Muscle of arm (tissue), 14 donors: ENCODE measurements around the gene TRIM67. TPM values are rescaled to one million over a fixed set of nuclear protein-coding genes. Genes with fewer than 3 reads are reported as not detected.
"Not testable (repeated sequence)": the region's sequence is repeated elsewhere in the genome, so short reads cannot be mapped to it uniquely, and the experiment has no call there.

ENCODE experiments used
- DNase-seq: peaks from one replicate; pipeline ENCODE4 v3.0.0-alpha.2; 2013
- long read RNA-seq, 11 donors: transcript quantifications; one replicate each; lab custom pipeline, GENCODE V29; 2026
- polyA plus RNA-seq, 12 donors: library from polyadenylated mRNA; unstranded; fragments of 120-200 nt; gene quantifications; one replicate each; pipeline ENCODE4 v1.2.1, GENCODE V29; 2013; ENCODE audit not compliant: insufficient read length in 12 of 12

Gene TRIM67
- polyA plus RNA-seq = under 1 TPM in 10 of 12 donors, not detected in 2; 0.04 to 0.21 (median 0.08) TPM
- long read RNA-seq, donor 1 = 0 reads
- long read RNA-seq, donor 2 = 0 reads
- long read RNA-seq, donor 3 = 0 reads
- long read RNA-seq, donor 4 = 0 reads
- long read RNA-seq, donor 5, partial matches to known transcripts = 41 of 63 reads
- long read RNA-seq, donor 5, other reads (novel, unspliced or antisense) = 22 of 63 reads
- long read RNA-seq, donor 6 = 0 reads
- long read RNA-seq, donor 7 = 0 reads
- long read RNA-seq, donor 8 = 0 reads
- long read RNA-seq, donor 9 = 0 reads
- long read RNA-seq, donor 10 = 0 reads
- long read RNA-seq, donor 11 = 0 reads

DNA sequence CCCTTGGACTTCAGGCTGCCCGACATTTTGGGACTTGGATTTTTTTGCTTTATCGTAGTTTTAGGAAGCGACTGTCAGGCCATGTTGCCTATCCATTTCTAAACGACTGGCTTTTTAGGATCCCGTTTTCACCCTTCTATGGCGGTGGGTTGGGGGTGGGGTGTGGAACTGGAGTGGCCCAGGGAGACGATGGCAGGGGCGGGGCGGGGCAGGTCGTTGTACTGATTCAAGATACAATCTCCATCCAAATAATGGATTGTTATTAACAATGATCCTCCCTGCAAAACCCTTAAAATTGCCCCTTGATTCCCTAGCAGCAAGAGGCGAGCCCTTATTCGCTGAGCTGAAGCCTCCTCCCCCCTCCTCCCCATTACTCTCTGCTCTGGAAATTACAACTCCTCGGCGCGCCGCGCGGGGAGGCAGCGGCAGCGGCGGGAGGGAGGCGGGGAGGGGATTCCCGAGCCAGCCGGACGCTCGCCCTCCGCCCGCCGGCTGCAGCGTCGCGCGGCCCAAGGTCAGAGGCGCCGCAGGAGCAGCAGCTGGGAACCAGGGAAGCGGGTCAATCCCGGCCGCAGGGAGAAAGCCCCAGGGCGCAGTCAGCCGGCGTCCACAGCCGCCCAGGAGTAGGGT, at the start of gene TRIM67:
TRIM67 (plus strand) TSS at position 392 of the 630 bp plus-strand sequence. CDS start 912 bp downstream, outside the sequence.
- peak; percentile 16 for DNase-seq

DNA sequence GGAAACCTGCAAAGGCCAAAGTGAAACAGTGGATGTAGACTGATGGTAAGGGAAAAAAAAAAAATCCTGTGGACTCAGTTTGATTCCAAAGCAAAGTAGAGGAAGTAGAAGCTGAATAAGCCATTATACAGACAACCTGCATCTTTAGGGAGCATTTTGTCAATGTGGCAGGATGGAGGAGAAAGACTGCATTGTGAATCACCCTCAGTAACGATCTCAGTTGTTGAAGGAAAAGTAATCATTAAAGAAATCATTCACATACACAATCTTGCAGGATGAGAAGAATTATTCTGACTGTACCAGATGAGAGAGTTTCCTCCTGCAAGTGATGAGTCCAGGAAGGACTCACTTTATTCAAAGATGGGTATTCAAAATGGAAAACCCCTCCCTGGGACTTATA, 45.1 kb upstream of the TRIM67 start:
- no peak for DNase-seq

DNA sequence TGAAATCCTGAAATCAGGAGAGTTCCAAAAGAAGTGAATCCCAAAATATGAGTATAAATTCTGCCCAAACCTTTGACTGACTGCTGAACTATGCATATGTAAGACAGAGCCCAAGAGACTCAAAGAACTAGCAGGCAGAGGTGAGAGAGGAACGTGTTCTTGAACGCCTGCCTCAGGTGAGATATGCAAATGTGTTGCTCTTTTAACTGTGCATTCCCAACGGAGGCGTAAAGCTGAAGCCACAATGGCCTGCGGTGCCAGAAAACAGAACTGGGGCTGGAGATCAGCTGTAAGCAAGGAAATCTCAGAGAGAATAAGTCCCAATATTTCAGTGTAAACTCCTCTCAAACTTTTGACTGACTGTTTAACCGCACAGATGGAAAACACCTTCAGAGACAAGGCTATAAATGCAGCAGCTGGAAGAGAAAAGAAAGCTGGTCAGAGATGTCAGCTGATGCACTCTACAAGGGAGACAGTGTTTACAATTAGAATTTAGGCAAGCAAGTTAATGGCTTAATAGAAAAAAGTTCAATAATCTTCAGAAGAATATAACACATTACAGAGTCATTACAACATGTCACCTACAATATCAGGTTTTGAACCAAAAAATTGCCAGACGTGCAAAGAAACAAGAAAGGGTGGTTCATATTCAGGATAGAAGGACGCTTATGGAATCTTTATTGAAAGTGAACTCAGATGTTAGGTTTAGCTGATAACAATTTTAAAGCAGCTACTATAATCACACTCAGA, 43.0 kb upstream of the TRIM67 start:
- DNase-seq = no peak

DNA sequence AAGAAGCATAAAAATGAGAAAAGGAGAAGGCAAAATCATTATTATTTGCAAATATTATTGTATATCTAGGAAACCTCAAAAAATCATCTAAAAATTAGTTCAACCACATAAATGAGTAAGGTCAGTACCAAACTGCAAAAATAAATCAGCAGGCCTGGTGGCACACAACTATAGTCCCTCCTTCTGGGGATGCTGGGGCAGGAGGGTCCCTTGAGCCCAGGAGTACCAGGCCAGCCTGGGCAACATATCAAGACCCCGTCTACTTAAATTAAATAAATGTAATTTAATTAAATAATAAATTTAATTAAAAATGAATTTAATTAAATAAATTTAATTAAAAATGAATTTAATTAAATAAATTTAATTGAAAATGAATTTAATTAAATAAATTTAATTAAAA, 40.3 kb upstream of the TRIM67 start:
- peak; percentile 31 for DNase-seq

DNA sequence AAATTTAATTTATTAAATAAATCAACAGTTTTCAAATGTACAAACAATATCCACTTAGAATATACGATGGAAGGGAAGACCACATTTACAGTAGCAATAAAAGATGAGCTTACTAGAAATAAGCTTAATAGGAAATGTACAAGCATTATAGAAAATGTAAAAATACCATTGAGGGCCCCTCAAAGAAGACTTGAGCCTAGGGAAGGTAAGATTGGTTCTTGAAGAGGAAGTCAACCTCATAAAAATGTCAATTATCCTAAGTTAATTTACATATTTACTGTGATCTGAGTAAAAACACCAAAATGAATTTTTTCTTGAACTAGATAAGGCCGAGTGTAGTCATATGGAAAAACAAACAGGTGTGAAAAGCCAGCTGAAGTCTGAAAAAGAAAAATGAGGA, 39.7 kb upstream of the TRIM67 start:
- DNase-seq = no peak

DNA sequence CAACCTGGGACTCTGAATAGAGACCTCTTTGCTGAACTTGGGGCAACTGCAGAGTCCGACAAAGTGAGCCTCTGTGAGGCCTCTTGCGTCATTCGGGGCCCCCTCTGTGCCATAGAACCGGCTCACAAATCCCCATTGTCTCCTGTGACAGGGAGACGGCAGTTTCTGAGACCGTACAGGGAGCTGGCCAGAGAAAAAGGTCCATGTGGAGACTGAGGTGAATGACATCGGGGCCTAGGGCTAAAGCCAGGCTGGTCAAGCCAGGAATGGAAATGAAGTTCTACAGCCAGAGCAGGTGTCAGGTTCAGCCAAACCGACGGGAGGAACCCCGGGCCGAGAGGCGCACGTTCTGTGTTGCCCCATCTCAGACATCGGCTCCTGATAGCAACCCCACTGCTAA, 37.1 kb upstream of the TRIM67 start:
- no peak for DNase-seq

DNA sequence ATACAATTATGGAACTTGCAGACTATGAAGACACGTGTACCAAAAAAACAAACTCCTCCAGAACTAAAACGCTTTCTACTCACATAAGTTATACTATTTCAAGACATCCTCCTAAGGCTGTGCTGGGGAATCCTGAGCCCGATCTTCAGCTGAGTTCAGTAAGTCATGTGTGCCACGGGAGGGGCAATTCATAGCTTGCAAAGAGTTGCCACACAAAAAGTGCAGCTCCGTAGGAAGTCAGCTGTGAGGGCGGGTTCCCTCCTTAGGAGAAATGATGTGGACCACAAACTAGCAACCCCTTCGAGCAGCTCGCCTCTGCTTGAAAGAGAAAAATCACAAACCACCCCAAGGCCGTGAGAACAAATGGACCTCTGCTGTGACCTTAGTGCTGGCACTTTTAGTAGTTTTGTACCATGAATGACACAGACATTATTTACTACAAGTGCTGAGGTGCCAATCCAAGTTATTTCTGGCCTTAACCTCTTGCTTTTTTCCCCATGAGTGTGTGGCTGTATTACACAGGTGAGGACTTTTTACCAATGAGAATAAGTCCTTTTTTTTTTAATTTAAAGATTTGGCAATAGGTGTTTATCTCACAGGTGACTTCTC, 35.8 kb upstream of the TRIM67 start:
- no peak for DNase-seq

DNA sequence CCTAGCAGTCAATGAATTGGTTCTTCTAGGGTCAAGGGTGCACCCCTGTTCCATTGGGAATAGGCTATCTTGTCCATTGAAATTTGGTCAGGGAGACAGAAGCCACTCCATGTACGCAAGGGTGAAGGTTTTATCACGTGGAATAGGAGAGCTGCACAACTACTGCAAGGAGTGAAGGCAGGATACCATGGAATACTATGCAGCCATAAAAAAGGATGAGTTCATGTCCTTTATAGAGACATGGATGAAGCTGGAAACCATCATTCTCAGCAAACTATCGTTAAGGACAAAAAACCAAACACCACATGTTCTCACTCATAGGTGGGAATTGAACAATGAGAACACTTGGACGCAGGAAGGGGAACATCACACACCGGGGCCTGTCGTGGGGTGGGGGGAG, 34.8 kb upstream of the TRIM67 start:
- DNase-seq = not testable (repeated sequence)

DNA sequence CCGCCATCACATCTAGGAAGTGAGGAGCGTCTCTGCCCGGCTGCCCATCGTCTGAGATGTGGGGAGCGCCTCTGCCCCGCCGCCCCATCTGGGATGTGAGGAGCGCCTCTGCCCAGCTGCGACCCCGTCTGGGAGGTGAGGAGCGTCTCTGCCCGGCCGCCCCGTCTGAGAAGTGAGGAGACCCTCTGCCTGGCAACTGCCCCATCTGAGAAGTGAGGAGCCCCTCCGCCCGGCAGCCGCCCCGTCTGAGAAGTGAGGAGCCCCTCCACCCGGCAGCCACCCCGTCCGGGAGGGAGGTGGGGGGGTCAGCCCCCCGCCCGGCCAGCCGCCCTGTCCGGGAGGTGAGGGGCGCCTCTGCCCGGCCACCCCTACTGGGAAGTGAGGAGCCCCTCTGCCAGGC, 33.4 kb upstream of the TRIM67 start:
- not testable (repeated sequence) for DNase-seq

DNA sequence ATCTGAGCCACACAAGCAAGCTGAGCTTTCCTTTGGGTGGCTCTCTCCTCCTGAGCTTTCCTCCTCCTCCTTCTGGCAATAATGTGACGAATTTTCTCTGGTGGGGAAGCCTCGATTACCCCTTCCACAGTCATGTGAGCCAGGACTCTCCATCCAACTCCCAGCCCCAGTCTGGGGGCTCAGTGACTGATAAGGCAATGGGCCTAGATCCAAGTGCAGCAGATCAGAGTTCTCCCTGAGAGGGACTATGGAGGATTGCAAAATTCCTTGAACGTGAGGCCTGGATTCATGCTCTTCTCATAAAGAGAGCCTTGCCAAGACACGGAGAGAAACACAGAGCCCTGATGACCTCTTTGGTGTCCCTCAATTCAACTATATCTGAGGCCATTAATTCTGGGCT, 31.3 kb upstream of the TRIM67 start:
- no peak for DNase-seq

DNA sequence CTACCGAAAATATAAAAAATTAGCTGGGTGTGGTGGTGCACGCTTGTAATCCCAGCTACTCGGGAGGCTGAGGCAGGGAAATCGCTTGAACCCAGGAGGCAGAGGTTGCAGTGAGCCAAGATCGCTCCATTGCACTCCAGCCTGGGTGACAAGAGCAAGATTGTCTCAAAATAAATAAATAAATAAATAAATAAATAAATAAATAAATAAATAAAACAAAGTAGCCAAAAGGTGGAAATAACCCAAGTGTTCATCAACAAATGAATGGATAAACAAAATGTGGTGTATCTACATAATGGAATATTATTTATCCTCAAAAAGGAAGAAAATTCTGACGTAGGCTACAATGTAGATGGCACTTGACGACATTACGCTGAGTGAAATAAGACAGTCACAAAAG, 29.3 kb upstream of the TRIM67 start:
- DNase-seq = not testable (repeated sequence)

DNA sequence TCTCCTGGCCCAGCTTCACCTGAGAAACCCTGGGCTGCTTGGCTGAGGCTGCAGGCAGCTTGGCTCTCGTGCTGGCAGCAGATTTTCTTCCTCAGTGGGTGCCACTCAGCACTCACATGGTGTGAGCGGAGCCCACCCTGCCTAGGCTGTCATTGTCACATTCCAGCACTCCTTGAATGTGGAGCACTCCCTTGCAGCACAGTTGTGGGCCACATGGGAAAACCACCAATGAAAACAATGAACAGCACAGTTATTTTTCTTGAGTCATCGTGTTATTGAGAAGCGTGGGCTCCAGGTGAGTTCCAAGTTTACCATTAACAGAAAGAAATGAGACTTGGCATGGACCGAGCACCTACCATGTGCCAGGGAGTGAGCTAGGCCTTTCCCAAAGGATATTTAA, 27.2 kb upstream of the TRIM67 start:
- no peak for DNase-seq

DNA sequence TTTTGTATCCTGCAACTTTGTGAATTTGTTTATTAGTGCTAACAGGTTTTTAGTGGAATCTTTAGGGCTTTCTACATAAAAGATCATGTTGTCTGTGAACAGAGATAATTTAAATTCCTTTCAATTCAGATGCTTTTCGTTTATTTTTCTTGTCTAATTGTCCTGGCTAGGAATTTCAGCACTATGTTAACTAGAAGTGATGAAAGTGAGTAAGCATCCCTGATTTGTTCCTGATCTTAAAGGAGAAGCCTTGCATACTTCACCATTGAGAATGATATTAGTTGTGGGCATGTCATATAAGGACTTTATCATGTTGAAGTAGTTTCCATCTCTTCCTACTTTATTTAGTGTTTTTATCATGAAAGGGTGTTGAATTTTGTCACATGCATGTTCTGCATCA, 23.6 kb upstream of the TRIM67 start:
- DNase-seq = no peak

DNA sequence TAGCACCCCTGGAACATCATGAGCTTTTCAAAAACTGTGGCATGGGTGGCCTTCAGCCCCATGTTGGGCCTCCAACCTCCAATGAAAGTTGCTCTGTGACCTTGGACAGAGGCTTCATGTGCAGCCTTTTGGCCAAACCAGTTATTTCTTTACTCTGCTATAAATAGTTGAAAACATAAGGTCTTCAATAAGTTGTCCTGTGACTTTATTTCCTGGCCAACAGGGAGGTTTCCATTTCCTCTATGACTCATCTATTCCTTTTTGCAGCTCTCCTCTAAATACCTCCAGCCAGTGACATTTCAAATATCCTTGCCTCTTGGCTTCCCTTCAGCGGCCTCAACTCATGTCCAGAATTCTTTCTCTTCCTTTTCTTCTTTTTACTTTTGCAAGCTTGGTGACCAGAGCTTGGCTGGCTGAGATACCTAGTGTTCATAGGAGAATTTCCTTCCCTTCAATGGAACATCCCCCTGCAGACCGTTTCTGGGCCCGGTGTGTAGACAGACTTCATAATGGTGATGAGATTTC, 22.7 kb upstream of the TRIM67 start:
- peak; percentile 53 for DNase-seq

DNA sequence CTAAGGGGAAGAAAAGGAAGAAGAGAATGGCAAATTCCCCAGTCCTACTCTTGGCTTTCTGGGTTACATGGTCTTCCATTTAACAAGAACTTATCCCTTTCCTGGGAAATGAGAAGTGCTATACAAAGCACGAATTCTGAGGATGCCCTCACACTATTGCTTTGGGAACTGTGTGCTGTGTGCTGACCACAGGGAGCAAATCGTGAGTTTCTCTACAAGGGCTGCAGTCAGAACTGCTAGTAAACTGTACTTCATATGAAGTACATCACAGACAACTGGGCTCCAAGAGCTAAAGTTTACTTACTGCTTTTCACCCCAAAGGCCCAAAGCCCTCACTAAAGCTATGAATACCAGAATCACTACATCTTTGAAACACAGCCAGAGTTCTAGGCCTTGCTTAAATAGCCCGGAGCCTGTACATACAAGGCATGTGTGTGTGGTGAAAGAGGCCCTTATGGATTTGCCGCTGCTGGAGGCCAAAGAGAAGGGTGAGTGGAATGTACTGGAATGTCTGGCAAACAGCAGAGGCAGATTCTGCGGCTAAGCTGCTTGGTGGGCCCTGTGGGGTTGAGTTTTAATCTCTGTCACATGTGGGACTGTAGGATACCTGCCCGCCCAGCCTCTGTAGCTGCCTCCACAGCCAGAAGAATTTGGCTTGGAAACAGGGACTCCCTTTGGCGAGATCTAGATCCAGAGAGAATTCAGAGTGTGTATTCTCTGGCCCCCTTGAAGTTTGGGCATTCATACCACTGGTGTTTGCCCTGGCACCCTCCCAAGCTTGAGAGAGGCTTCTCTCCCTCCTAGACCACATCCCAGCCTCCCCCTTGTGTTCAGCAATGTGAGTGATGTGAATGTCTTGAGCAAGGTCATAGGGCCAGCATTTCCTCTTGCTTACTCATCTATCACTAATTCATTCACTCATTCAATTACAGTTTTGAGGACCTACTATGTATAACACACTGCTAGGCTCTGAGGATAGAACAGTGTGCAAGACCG, 21.9 kb upstream of the TRIM67 start:
- peak; percentile 28 for DNase-seq

DNA sequence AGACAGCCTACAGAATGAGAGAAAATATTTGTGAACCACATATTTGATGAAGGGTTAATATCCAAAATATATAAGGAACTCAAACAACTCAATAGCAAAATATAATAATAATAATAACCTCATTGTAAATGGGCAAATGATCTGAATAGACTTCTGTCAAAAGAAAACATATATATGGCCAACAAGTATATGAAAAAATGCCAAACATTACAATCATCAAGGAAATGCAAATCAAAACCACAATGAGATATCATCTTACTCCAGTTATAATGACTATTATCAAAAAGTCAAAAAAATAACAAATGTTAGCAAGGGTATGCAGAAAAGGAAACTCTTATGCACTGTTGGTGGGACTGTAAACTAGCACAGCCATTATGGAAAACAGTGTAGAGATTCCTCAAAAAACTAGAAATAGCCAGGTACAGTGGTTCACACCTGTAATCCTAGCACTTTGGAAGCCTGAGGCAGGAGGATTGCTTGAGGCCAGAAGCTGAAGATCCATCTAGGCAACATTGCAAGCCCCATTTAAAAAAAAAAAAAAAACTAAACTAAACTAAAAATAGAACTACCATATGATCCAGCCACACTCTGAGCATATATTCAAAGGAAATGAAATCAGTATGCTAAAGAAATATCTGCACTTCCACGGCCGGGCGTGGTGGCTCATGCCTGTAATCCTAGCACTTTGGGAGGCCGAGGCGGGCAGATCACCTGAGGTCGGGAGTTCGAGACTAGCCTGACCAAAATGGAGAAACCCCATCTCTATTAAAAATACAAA, 17.3 kb upstream of the TRIM67 start:
- no peak for DNase-seq

DNA sequence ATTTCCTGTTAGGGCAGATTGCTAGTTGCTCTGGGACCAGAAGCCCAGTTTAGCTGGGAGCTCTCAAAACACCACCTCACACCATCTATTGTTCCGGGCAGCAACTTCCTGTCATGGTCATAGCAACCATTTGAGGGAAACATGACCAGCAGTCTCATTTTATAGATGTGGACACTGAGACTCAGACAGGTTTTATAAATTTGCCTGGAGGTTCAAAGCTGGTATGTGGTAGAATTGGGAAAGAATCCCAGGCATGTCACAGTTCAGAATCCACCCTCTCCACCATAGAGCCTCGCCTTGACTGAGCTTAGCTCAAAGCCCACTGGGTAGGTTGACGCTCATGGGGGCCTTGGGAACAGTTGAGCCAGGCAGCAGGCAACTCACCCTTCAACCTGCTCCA, 14.0 kb upstream of the TRIM67 start:
- no peak for DNase-seq

DNA sequence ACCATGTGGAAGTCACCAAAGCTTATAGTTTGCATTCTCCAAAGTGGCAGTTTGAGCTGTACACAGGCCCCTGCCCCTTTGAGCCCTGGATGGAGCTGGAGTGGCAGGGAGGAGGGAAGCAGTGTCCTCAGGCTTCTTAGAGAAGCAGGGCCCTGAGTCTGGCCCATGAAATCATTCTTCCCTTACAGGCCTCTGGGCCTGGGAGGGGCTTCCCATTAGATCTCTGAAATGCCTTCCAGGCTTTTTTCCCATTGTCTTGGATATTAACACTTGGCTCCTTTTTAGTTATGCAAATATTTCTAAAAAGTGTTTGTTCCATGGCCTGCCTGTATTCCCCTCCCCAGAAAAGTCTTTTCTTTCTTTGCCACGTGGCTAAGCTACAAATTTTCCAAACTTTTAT, 10.0 kb upstream of the TRIM67 start:
- no peak for DNase-seq

DNA sequence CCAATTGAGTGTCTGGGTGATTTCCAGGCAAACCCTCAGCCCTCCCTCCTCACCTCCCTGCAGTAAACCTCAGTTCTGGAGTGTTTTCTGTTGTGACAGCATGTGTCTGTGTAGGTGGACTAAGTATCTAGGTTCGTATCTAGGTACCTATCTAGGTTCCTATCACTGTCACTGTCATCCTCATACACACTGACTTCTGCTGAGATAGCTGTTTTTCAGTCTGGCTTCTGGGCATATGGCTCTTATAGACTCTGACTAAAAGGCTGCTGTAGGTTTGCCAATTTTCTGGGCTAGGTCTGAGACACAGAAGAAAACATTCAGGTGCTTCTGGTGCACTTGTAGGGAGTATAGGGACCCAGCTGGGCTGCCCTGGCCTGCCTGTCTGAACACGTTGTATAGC, 8.1 kb upstream of the TRIM67 start:
- DNase-seq = no peak

DNA sequence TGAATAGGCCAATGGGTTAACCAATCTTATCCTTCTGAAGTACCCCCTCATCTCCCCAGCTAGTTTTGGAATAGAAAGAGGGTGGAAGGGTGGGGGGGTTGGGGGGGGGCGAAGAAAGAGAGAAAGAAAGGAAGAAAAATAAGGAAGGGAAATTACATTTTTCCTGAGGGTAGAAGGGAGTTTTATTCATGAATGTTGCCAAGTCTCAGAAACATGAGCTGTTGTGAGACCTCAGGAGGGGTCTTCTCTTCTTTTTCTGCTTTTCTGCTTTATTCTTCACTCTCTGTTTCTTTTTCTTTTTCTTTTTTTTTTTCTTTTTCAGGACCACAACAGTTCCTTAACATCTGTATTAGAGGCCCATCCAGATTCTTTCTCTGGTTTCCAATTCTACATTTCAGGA, 6.0 kb upstream of the TRIM67 start:
- no peak for DNase-seq
